ENCODE measurements around the gene TMEM190. TPM values are rescaled to one million over a fixed set of nuclear protein-coding genes. Genes with fewer than 3 reads are reported as not detected.

Gene TMEM190
- total RNA-seq, 2 donors from 2014 or later: not detected

DNA sequence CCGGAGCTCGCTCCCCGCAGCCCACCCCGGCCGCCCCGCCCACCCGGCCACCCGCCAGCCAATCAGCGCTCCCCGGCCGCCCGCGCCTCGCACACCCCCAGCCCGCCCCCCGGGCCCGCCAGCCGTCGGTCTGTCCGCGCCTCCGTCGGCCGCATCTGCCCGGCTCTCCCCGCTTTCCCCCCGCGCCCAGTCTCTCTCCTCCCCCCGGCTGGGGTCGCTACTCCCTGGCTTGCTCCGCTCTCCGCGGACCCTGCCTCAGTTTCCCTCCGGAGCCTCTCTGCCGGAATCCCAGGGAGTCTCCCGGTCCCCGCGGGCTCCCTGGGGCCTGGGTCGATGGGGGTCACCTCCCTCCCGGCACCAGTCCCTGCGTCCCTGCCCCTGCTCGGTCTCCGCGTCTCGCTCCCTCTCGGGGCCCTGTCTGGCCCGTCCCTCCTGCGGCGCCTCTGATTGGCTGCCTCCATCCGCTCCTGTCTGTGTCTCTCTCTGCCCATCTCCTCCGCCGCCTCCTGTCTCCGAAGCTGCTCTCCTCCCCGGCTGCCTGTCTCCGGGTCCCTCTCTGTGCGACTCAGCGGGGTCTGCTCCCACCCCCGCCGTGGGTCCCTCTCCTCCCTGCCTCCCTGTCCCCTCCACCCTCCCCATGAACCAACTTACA lies 6.8 kb upstream of the TMEM190 start:
- Mint-ChIP-seq H3K9me3 (no peaks in the 10 kb centered on the region), H3K27me3 (ENCODE audit: low read depth) (peaks cover 36% of the 10 kb centered on the region), H3K4me3 (peak overlapping the region; percentile 83 to 90), H3K36me3 (ENCODE audit: insufficient read depth in 2 of 2) (peaks cover 4 to 6% of the 10 kb centered on the region in 2 donors), H3K4me1 (ENCODE audit: low read depth) (peaks cover 19% of the 10 kb centered on the region), H3K27ac (no peak overlapping the region)
- DNase-seq (peak; percentile 49 to 63), ATAC-seq (replicated peaks in 1 of 2) (peak; percentile 55 to 56)

DNA sequence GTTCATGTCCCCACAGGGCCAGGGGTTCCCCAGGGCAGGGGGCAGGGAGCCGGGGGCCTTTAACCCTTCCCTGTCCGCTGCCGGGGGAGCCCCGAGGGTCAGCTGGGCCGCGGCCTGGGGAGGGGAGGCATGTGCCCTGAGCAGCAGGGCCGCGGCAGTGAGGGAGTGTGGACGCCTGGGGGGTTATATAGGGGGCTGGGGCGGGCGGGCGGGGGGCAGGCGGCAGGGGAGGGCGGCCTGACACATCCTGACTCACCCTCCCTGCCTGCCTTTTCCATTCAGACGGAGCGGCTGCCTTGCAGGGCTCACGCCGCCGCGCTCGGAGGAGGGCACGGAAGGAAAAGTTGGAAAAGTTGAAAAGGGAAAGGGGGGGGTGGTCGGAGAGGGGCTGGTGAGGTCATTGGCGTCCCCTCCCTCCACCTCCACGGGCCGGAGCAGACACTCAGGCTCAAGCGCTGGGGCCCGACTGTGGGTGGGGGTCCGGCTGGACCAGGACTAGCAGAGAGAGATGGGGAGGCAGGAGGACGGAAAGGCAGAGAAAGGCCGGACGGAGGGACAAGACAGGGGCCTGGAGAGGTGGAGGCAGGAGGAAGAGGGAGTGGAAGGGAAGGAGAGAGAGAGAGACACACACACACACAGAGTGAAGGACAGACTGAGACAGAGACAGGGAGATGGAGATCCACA lies 6.2 kb upstream of the TMEM190 start, which contains the start of gene IL11:
Gene IL11 (minus strand): TSS at position 159 of the 684 bp plus-strand sequence. CDS start 153 bp downstream, at position 6.
- DNase-seq: no peak
- H3K4me3 Mint-ChIP-seq: peak within 1 kb of the TSS; percentile 83 to 90
- peaks cover 19% of the 10 kb centered on the region for H3K4me1 Mint-ChIP-seq (ENCODE audit: low read depth)
- H3K9me3 Mint-ChIP-seq: no peaks in the 10 kb centered on the region
- H3K36me3 Mint-ChIP-seq (ENCODE audit: insufficient read depth in 2 of 2): peaks cover 4 to 6% of the 10 kb centered on the region in 2 donors
- H3K27me3 Mint-ChIP-seq (ENCODE audit: low read depth): peaks cover 36% of the 10 kb centered on the region
- no peak within 1 kb of the TSS for H3K27ac Mint-ChIP-seq
- ATAC-seq (replicated peaks in 1 of 2): peak; percentile 5 to 8

DNA sequence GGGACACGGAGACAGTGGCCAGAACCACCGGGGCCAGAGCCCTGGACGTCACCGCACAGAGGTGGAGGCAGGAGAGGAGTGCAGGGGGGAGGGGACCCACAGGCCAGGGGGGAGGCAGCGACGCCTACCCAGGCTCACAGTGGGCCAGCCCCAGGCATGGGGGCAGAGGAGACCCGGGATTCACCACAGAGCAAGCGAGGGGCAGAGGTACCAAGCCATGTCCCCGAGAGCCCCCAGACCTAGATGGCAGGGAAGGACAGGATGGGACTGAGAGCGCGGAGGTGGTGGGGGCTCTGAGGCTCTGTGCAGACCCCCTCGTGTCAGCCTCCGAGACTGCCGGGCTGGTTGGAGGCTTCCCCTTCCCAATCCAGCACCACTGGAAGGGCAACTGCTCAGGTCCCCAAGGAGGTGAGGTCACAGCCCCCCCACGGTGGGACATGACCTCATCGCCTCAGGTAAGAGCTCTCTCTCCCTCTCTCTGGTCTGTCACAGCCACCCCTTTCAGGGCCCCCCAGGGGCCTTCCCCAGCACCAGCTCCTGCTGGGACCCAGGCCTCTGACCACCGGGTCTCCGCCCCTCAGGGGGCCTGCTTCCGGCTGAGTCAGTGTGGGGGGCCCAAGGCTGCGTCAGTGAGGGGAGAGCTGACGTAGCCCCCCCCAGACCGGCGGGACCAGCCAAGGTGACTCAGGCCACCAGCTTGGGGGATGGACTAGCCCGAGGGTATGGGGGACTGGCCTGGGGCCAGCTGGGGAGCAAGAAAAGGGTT lies 4.1 kb upstream of the TMEM190 start:
- Mint-ChIP-seq H3K27ac (no peak overlapping the region), H3K4me1 (ENCODE audit: low read depth) (peaks cover 19% of the 10 kb centered on the region), H3K4me3 (peak overlapping the region; percentile 32 to 43), H3K27me3 (ENCODE audit: low read depth) (peaks cover 36% of the 10 kb centered on the region), H3K9me3 (no peaks in the 10 kb centered on the region), H3K36me3 (ENCODE audit: insufficient read depth in 2 of 2) (peaks cover 4 to 6% of the 10 kb centered on the region in 2 donors)
- peak; percentile 69 to 76 for DNase-seq
- ATAC-seq (replicated peaks in 1 of 2): peak; percentile 78 to 79

DNA sequence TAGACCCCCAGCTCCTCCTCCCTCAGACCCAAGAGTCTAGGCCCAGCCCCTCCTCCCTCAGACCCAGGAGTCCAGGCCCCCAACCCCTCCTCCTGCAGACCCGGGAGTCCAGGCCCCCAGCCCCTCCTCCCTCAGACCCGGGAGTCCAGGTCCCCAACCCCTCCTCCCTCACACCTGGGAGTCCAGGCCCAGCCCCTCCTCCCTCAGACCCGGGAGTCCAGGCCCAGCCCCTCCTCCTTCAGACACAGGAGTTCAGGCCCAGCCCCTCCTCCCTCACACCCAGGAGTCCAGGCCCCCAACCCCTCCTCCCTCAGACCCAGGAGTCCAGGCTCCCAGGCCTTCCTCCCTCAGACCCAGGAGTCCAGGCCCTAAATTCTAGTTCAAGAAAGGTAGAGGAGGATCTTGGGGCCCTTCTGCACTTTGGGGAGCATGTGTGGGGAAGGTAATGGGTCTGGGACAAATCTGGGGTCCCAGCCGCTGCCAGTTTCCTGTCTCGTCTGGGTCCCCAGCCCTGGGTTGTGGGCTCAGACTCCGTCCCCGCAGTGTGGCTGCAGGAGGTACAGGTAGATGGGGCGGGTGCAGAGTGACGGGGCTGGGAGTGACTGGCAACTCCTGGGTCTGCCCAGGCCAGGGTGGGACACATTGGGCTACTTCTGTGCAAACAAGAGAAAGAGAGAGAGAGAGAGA lies 3.2 kb upstream of the TMEM190 start:
- DNase-seq: no peak
- ATAC-seq (replicated peaks in 1 of 2): no peak
- Mint-ChIP-seq H3K36me3 (ENCODE audit: insufficient read depth in 2 of 2) (peaks cover 4 to 6% of the 10 kb centered on the region in 2 donors), H3K4me1 (ENCODE audit: low read depth) (peaks cover 19% of the 10 kb centered on the region), H3K27me3 (ENCODE audit: low read depth) (peaks cover 36% of the 10 kb centered on the region), H3K9me3 (no peaks in the 10 kb centered on the region), H3K4me3 (peak overlapping the region in 1 of 2 donors; percentile 38), H3K27ac (no peak overlapping the region)

DNA sequence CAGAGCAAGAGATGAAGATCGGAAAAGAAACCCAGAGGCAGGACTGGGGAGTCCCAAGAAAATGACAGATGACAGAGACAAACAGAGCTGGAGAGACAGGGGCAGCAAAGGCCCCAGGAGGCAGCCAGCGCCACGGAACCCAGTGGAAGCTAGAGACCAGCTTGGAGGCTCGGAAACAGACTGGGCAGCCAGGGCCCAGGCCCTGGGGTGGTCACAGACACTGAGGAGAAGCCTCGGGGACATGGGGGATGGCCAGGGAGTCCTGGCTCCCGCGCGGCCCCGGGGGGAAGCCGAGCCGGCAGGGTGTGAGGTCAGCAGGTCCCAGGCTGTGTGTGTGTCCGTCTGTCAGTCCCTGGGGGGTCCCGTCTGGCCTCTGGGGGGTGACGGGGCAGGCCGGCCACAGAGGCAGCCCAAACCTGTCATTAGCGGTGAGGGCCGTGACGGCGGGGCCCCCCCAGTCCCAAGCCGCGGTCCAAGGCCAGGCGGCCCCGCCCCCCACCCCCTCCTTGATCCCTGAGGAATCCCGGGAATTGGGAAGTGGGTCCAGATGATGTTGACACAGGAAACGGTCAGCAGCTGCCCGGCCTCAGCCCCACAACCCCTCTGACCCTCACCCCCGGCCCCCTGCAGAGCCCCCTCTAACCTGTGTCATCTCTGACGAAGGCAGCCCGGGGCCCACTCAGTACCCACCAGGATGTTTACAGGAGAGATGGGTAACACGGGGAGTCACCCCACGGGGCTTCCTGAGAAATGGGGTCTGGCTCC lies 2.5 kb upstream of the TMEM190 start:
- ATAC-seq (replicated peaks in 1 of 2) (no peak), DNase-seq (no peak)
- peaks cover 36% of the 10 kb centered on the region for H3K27me3 Mint-ChIP-seq (ENCODE audit: low read depth)
- H3K9me3 Mint-ChIP-seq: no peaks in the 10 kb centered on the region
- peaks cover 20% of the 10 kb centered on the region for H3K4me1 Mint-ChIP-seq (ENCODE audit: low read depth)
- H3K27ac Mint-ChIP-seq: no peak overlapping the region
- peak overlapping the region in 1 of 2 donors; percentile 38 for H3K4me3 Mint-ChIP-seq
- peaks cover 4 to 6% of the 10 kb centered on the region in 2 donors for H3K36me3 Mint-ChIP-seq (ENCODE audit: insufficient read depth in 2 of 2)

DNA sequence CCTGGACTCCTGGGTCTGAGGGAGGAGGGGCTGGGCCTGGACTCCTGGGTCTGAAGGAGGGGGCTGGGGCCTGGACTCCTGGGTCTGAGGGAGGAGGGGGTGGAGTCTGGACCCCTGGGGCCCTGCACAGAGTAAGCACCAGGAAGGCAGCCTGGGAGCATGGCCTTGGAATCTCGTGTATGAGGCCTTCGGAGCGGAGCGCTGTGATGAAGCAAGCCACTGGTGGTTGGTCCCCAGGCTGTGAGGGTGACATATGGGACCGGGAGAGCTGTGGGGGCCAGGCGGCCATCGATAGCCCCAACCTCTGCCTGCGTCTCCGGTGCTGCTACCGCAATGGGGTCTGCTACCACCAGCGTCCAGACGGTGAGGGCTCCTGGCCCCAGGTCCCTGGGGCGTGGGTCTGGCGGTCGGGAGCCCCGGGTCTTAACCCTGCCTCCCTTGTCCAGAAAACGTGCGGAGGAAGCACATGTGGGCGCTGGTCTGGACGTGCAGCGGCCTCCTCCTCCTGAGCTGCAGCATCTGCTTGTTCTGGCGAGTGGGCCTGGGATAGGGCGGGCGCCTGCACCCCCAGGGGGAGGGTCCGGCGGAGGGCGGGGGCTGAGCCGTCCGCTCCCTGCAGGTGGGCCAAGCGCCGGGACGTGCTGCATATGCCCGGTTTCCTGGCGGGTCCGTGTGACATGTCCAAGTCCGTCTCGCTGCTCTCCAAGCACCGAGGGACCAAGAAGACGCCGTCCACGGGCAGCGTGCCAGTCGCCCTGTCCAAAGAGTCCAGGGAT lies 918 bp downstream of the TMEM190 start:
- Mint-ChIP-seq H3K9me3 (peaks cover 0 to 2% of the 10 kb centered on the region in 2 donors), H3K4me3 (no peak overlapping the region), H3K27ac (no peak overlapping the region), H3K27me3 (ENCODE audit: low read depth) (peaks cover 8% of the 10 kb centered on the region), H3K36me3 (ENCODE audit: insufficient read depth in 2 of 2) (peaks cover 5 to 6% of the 10 kb centered on the region in 2 donors), H3K4me1 (ENCODE audit: low read depth) (peaks cover 20% of the 10 kb centered on the region)
- DNase-seq (no peak), ATAC-seq (replicated peaks in 1 of 2) (no peak)

DNA sequence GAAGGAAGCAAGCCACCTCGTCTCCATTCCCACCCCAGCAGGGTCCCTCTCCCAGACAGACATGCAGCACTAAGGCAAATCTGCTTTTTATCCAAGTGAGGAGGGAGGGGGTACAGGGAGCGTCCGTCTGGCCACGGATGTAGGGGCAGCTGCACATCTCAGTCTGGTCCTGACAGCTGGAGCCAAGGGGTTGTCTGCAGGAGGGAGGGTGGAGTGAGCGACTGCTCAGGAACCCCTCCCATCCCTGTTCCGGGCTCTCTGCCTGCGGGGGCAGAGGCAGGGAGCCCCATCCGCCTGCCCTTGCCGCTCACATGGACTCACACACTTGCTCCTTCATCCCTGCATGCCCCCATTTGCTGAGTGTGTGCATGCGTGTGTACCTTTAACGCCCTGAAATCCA lies 2.5 kb downstream of the TMEM190 start:
- Mint-ChIP-seq H3K4me1 (ENCODE audit: low read depth) (peaks cover 24% of the 10 kb centered on the region), H3K9me3 (peaks cover 0 to 2% of the 10 kb centered on the region in 2 donors), H3K36me3 (ENCODE audit: insufficient read depth in 2 of 2) (peaks cover 5 to 6% of the 10 kb centered on the region in 2 donors), H3K27ac (no peak overlapping the region), H3K27me3 (ENCODE audit: low read depth) (no peaks in the 10 kb centered on the region), H3K4me3 (no peak overlapping the region)
- ATAC-seq (replicated peaks in 1 of 2) (no peak), DNase-seq (no peak)

DNA sequence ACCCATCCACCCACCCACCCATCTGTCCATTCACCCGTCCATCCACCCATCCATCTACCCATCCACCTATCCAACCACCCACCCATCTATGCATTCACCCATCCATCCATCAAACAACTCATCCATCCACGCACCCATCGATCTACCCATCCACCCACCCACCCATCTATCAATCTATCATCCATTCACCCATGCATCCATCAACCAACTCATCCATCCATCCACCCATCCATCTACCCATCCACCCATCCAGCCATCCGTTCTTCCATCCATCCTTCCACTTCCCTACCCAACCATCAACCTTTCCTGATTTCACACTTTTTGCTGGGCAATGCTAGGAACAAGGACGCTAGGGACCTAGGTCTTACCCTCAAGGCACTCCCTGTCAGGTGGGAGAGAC lies 5.4 kb downstream of the TMEM190 start:
- Mint-ChIP-seq H3K4me1 (ENCODE audit: low read depth) (peaks cover 41% of the 10 kb centered on the region), H3K4me3 (peak overlapping the region; percentile 91 to 92), H3K27ac (no peak overlapping the region), H3K27me3 (ENCODE audit: low read depth) (no peaks in the 10 kb centered on the region), H3K9me3 (peaks cover 0 to 2% of the 10 kb centered on the region in 2 donors), H3K36me3 (ENCODE audit: insufficient read depth in 2 of 2) (peaks cover 14 to 16% of the 10 kb centered on the region in 2 donors)
- ATAC-seq (replicated peaks in 1 of 2): no peak
- no peak for DNase-seq

DNA sequence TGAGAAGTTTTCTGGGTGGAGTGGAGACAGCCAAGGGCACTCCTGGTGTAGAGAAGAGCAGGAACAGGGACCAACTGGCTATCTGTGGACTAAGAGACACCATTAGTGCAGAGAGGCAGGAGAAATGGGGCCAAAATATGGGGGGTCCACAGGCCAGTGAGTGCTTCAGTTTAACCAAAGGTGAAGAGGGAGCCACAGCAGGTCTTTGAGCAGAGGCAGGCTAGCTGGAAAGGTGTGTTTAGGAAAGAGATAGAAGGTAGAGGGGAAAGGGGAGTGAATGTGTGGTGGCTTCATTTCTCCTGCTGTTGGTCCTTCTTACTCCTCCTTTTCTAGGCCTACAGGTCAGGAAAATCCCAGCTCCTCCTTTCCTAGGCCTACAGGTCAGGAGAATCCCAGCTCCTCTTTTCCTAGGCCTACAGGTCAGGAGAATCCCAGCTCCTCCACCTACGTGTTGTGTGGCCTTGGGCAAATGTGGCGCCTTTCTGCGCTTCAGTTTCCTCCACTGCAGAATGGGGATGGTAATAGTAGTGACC lies 6.0 kb downstream of the TMEM190 start:
- Mint-ChIP-seq H3K4me1 (ENCODE audit: low read depth) (peaks cover 46% of the 10 kb centered on the region), H3K27ac (no peak overlapping the region), H3K36me3 (ENCODE audit: insufficient read depth in 2 of 2) (peaks cover 14 to 19% of the 10 kb centered on the region in 2 donors), H3K27me3 (ENCODE audit: low read depth) (no peaks in the 10 kb centered on the region), H3K4me3 (peak overlapping the region; percentile 91 to 92), H3K9me3 (peaks cover 0 to 2% of the 10 kb centered on the region in 2 donors)
- no peak for ATAC-seq (replicated peaks in 1 of 2)
- no peak for DNase-seq

DNA sequence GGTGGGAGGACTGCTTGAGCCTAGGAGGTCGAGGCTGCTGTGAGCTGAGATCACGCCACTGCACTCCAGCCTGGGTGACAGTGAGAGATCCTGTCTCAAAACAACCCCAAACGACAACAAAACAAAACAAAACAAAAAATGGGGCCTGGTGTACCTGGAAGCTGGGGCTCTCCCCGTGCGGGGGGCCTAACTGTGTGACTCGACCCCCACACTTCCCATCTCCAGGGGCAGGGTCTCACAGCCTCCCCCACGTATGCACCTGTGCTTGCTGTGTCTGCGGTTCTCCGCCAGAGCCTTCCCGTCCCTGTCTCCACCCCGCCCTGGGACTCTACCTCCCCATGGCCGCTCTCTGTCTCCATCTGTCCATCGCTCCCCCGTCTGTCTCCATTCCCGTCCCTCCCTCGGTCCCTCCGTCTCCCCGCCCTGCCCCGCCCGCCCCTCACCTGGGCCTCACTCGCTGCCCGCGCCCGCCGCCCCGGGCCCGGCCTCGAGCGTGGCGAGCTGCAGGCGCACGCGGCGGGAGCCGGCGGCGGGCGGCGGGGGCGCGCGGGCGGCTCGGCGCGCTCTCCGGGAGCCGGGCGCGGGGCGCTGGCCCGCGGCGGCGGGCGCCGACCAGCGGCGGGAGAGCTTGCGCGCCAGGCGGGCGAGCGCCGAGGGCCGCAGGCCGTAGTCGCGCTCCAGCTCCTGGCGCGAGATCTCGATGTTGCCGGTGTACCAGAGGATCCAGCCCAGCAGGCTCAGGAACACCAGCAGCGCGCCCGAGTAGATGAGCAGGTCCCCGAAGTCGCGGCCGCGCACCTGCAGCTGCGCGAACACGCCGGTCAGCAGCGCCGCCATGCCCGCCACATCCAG lies 6.9 kb downstream of the TMEM190 start:
- H3K4me1 Mint-ChIP-seq (ENCODE audit: low read depth): peaks cover 55% of the 10 kb centered on the region
- peak overlapping the region; percentile 91 to 92 for H3K4me3 Mint-ChIP-seq
- no peaks in the 10 kb centered on the region for H3K27me3 Mint-ChIP-seq (ENCODE audit: low read depth)
- peak overlapping the region; percentile 90 for H3K27ac Mint-ChIP-seq
- H3K36me3 Mint-ChIP-seq (ENCODE audit: insufficient read depth in 2 of 2): peaks cover 14 to 24% of the 10 kb centered on the region in 2 donors
- ATAC-seq (replicated peaks in 1 of 2): peak; percentile 37 to 40
- peak; percentile 72 to 75 for DNase-seq
- H3K9me3 Mint-ChIP-seq: peaks cover 0 to 2% of the 10 kb centered on the region in 2 donors
